HepG2 (cell line): ENCODE measurements around the gene RHBDF2. TPM values are rescaled to one million over a fixed set of nuclear protein-coding genes. Genes with fewer than 3 reads are reported as not detected.

Experiments used
- ASH2L ChIP-seq: fragments of 300-600, 200-600 bp; sonication (generic); IDR thresholded peaks from 2 replicates; pipeline ENCODE4 v1.7.0; 2017; ENCODE audit warnings: low read depth, mild to moderate bottlenecking, moderate library complexity, mixed read lengths, low read length; ENCODE audit not compliant: insufficient read length
- CC2D1A ChIP-seq: sonication (generic); formaldehyde crosslinking; IDR thresholded peaks from 2 replicates; pipeline ENCODE4 v1.8.1; 2023; ENCODE audit warnings: mild to moderate bottlenecking, missing genetic modification reagents
- HNF4A ChIP-seq: sonication (generic); formaldehyde crosslinking; IDR thresholded peaks from 2 replicates; pipeline ENCODE4 v1.4.0; 2020; ENCODE audit warnings: missing genetic modification reagents
- IRF9 ChIP-seq: sonication (generic); formaldehyde crosslinking; IDR thresholded peaks from 2 replicates; pipeline ENCODE4 v1.8.0; 2022; ENCODE audit warnings: missing genetic modification reagents, mild to moderate bottlenecking, borderline replicate concordance
- JDP2 ChIP-seq: sonication (generic); formaldehyde crosslinking; IDR thresholded peaks from 2 replicates; pipeline ENCODE4 v1.8.1; 2022; ENCODE audit warnings: missing genetic modification reagents, borderline replicate concordance
- MIER2 ChIP-seq: IDR thresholded peaks from 2 replicates; pipeline ENCODE4 v1.6.1; 2016; ENCODE audit warnings: missing biosample characterization, missing genetic modification reagents
- PRDM10 ChIP-seq: sonication (generic); formaldehyde crosslinking; IDR thresholded peaks from 2 replicates; pipeline ENCODE4 v1.4.0; 2020; ENCODE audit warnings: low read depth, missing genetic modification reagents
- RFX1 ChIP-seq: fragments of 450-650 bp; IDR thresholded peaks from 2 replicates; pipeline ENCODE4 v1.6.1; 2017
- RFX5 ChIP-seq: IDR thresholded peaks from 2 replicates; pipeline ENCODE4 v1.6.1; 2011; ENCODE audit warnings: low read depth, low read length, improper control_type of control experiment
- SPEN ChIP-seq: sonication (generic); formaldehyde crosslinking; IDR thresholded peaks from 2 replicates; pipeline ENCODE4 v1.5.1; 2020; ENCODE audit warnings: low read depth, mild to moderate bottlenecking, missing genetic modification reagents
- TERF1 ChIP-seq: sonication (generic); formaldehyde crosslinking; IDR thresholded peaks from 2 replicates; pipeline ENCODE4 v1.8.0; 2022; ENCODE audit warnings: mild to moderate bottlenecking, missing genetic modification reagents, moderate library complexity
- USF2 ChIP-seq, 2 experiments: sonication (generic) in 1 of 2; formaldehyde crosslinking in 1 of 2; IDR thresholded peaks; 2 replicates each; pipeline versions ENCODE4 v1.5.1 to v1.6.1; 2011 to 2020; ENCODE audit warnings: borderline replicate concordance in 1 of 2, low read depth in 1 of 2, low read length in 1 of 2, mild to moderate bottlenecking in 1 of 2, missing genetic modification reagents in 1 of 2, moderate library complexity in 1 of 2
- ZEB1 ChIP-seq: IDR thresholded peaks from 2 replicates; pipeline ENCODE4 v1.6.1; 2012; ENCODE audit warnings: mild to moderate bottlenecking, low read depth, inconsistent platforms; ENCODE audit not compliant: insufficient replicate concordance
- ZNF335 ChIP-seq: sonication (generic); formaldehyde crosslinking; IDR thresholded peaks from 2 replicates; pipeline ENCODE4 v1.4.0; 2020; ENCODE audit warnings: missing genetic modification reagents
- ZNF484 ChIP-seq: sonication (generic); formaldehyde crosslinking; IDR thresholded peaks from 2 replicates; pipeline ENCODE4 v1.5.1; 2020; ENCODE audit warnings: mild to moderate bottlenecking, low read depth, missing genetic modification reagents, borderline replicate concordance
- ZNF501 ChIP-seq: sonication (generic); formaldehyde crosslinking; IDR thresholded peaks from 2 replicates; pipeline ENCODE4 v1.5.1; 2020; ENCODE audit warnings: mild to moderate bottlenecking, moderate library complexity, missing genetic modification reagents
- ZNF672 ChIP-seq: sonication (generic); formaldehyde crosslinking; IDR thresholded peaks from 2 replicates; pipeline ENCODE4 v1.8.1; 2022; ENCODE audit warnings: missing genetic modification reagents
- ZNF746 ChIP-seq: sonication (generic); formaldehyde crosslinking; IDR thresholded peaks from 2 replicates; pipeline ENCODE4 v1.8.0; 2022; ENCODE audit warnings: mild to moderate bottlenecking, missing genetic modification reagents
- ZNF775 ChIP-seq: sonication (generic); formaldehyde crosslinking; IDR thresholded peaks from 2 replicates; pipeline ENCODE4 v1.4.0; 2020; ENCODE audit warnings: missing genetic modification reagents, mild to moderate bottlenecking, moderate library complexity, borderline replicate concordance
- ZNF816 ChIP-seq: sonication (generic); formaldehyde crosslinking; IDR thresholded peaks from 2 replicates; pipeline ENCODE4 v1.8.0; 2022; ENCODE audit warnings: missing genetic modification reagents, mild to moderate bottlenecking, borderline replicate concordance
- ZSCAN31 ChIP-seq: sonication (generic); formaldehyde crosslinking; IDR thresholded peaks from 2 replicates; pipeline ENCODE4 v1.5.0; 2020; ENCODE audit warnings: low read depth, mild to moderate bottlenecking, missing genetic modification reagents
- polyA plus RNA-seq, 8 experiments: library from polyadenylated mRNA; depleted of rRNA in 3 of 8; stranded (reverse) in 7 of 8; unstranded in 1 of 8; fragments of >200 nt; fragmentation: Illumina TruSeq in 4 of 8; extraction: Trizol in 4 of 8; gene quantifications; 2 replicates each; pipeline versions ENCODE4 v1.2.1 to v1.2.3, GENCODE V29; 2011 to 2016; ENCODE audit warnings: low read depth in 4 of 8, missing spikeins in 1 of 8, mixed read lengths in 1 of 8; ENCODE audit not compliant: insufficient read depth in 1 of 8
- total RNA-seq, 5 experiments: library from RNA; depleted of rRNA; stranded (reverse); fragments of >200 nt; fragmentation: Illumina TruSeq; extraction: Trizol; gene quantifications; 2 replicates each; pipeline ENCODE4 v1.2.3, GENCODE V29; 2016; ENCODE audit warnings: low read depth in 1 of 5

The RHBDF2 gene
- total and polyA plus RNA-seq, 2 of the 13 experiments (the other 11 are each of a cell fraction or from before 2014, with no cell fraction given) = 7.8 to 24.2 TPM

- TF ChIP-seq IRF9 (CRISPR knock-in tag) (peak; percentile 64; the same call in 1 of the 2 replicates), ZNF335 (CRISPR knock-in tag) (peak; percentile 93), PRDM10 (no peak), HNF4A (CRISPR knock-in tag) (peak; percentile 73), ZNF746 (CRISPR knock-in tag) (no peak), SPEN (CRISPR knock-in tag) (peak; percentile 70; the same call in 1 of the 2 replicates), TERF1 (CRISPR knock-in tag) (no peak), CC2D1A (CRISPR knock-in tag) (no peak), ZEB1 (peak; percentile 63), JDP2 (CRISPR knock-in tag) (no peak), ZNF816 (CRISPR knock-in tag) (no peak), USF2 (IDR thresholded peaks at IDR 0.05; ENCODE audit: low read depth, low read length) (no peak), USF2 (CRISPR knock-in tag; IDR thresholded peaks at IDR 0.05; ENCODE audit: borderline replicate concordance) (no peak), RFX5 (no peak), ZSCAN31 (CRISPR knock-in tag) (peak; percentile 36; the same call in 1 of the 2 replicates), ZNF501 (CRISPR knock-in tag) (peak; percentile 47; the same call in 1 of the 2 replicates), ZNF672 (CRISPR knock-in tag) (no peak), ZNF484 (CRISPR knock-in tag) (no peak), ZNF775 (no peak), RFX1 (no peak), ASH2L (no peak), MIER2 (CRISPR knock-in tag) (no peak)
Observed at GRCh38 chr17:76548378-76549214, 47.4 kb upstream of the RHBDF2 start (continued).
